GM12878 (cell line): Measurements from ENCODE around the gene SERPINB6. TPM values are rescaled to one million over a fixed set of nuclear protein-coding genes. Genes with fewer than 3 reads are reported as not detected.

ENCODE experiments used
- ATAC-seq: fragments of 200-7000 bp; cut with Tn5 transposase; 3 replicates; pipeline ENCODE4 v1.9.1; 2020; ENCODE audit warnings: mild to moderate bottlenecking, moderate library complexity
- BruUV-seq: library from RNA; stranded (reverse); fragments of 400-500 nt; replicated peaks from 2 replicates; lab custom pipeline; 2021; lab: Mats Ljungman, UMichigan
- CTCF ChIA-PET: fragments of 300-600 bp; sonication (Branson Sonifier 250); formaldehyde crosslinking; extraction: SDS; loops from one replicate; lab custom pipeline; 2021; ENCODE audit warnings: inconsistent platforms; lab: Yijun Ruan, JAX
- POLR2A ChIA-PET: fragments of 350-600 bp; formaldehyde crosslinking; extraction: SDS; loops from one replicate; lab custom pipeline; 2021; ENCODE audit warnings: inconsistent platforms; lab: Charles Lee
- RAD21 ChIA-PET: fragments of 300-600 bp; sonication (Branson Sonifier 250); formaldehyde crosslinking; loops from one replicate; lab custom pipeline; 2023; ENCODE audit warnings: antibody characterized with exemption; ENCODE audit not compliant: unreplicated experiment; lab: Charles Lee
- SMC1A ChIA-PET: fragments of 300-600 bp; sonication (Branson Sonifier 250); formaldehyde crosslinking; loops from one replicate; lab custom pipeline; 2023; ENCODE audit not compliant: unreplicated experiment, uncharacterized antibody; lab: Charles Lee
- DNase-seq: peaks from one replicate; pipeline ENCODE4 v3.0.0-alpha.2; 2011; ENCODE audit warnings: low read depth, low spot score
- FAIRE-seq: peaks from 3 replicates; lab custom pipeline; 2011; peaks lifted over from hg19 to GRCh38; lab: Jason Lieb, UNC
- H2AFZ ChIP-seq: 2 replicates; pipeline ENCODE4 v1.6.0; 2011; ENCODE audit warnings: low read depth, low read length, control low read depth; ENCODE audit not compliant: control insufficient read depth
- H3K27ac ChIP-seq: 2 replicates; pipeline ENCODE4 v1.5.1; 2011; ENCODE audit warnings: control low read depth; ENCODE audit not compliant: control insufficient read depth, insufficient read depth
- H3K27me3 ChIP-seq, 2 experiments: replicated peaks in 1 of 2; 2 replicates each; pipeline versions ENCODE4 v1.6.0 to v1.6.1; 2011; ENCODE audit warnings: low read length in 1 of 2; ENCODE audit not compliant: control insufficient read depth in 2 of 2, insufficient read depth in 2 of 2
- H3K36me3 ChIP-seq, 2 experiments: 2 replicates each; pipeline ENCODE4 v1.5.1; 2011; ENCODE audit warnings: low read length in 1 of 2; ENCODE audit not compliant: control insufficient read depth in 2 of 2, insufficient read depth in 2 of 2
- H3K4me1 ChIP-seq: 2 replicates; pipeline ENCODE4 v1.6.1; 2011; ENCODE audit warnings: mild to moderate bottlenecking, low read length, moderate library complexity, mixed read lengths; ENCODE audit not compliant: control insufficient read depth, insufficient read depth
- H3K4me2 ChIP-seq: 2 replicates; pipeline ENCODE4 v1.6.0; 2011; ENCODE audit warnings: control low read depth; ENCODE audit not compliant: control insufficient read depth, insufficient read depth
- H3K4me3 ChIP-seq: fragments of 200-600 bp; sonication (generic); 2 replicates; pipeline ENCODE4 v1.5.1; 2016
- H3K79me2 ChIP-seq: 2 replicates; pipeline ENCODE4 v1.6.0; 2011; ENCODE audit warnings: low read length; ENCODE audit not compliant: control insufficient read depth, insufficient read depth
- H3K9ac ChIP-seq: 2 replicates; pipeline ENCODE4 v1.8.0; 2011; ENCODE audit warnings: low read length, control low read depth, mixed read lengths; ENCODE audit not compliant: control insufficient read depth, insufficient read depth
- H3K9me3 ChIP-seq: replicated peaks from 3 replicates; pipeline ENCODE4 v1.5.1; 2011; ENCODE audit warnings: mild to moderate bottlenecking, low read length; ENCODE audit not compliant: control insufficient read depth, insufficient read depth
- H4K20me1 ChIP-seq: 2 replicates; pipeline ENCODE4 v1.6.0; 2011; ENCODE audit not compliant: control insufficient read depth, insufficient read depth
- ASH2L ChIP-seq: fragments of 300-600, 200-600 bp; sonication (generic); IDR thresholded peaks from 2 replicates; pipeline ENCODE4 v1.6.1; 2017; ENCODE audit warnings: low read depth, mild to moderate bottlenecking, borderline replicate concordance
- ATF7 ChIP-seq: fragments of 450-650 bp; IDR thresholded peaks from 2 replicates; pipeline ENCODE4 v1.6.1; 2016; ENCODE audit warnings: low read depth, mild to moderate bottlenecking
- CBFB ChIP-seq: IDR thresholded peaks from 2 replicates; pipeline ENCODE4 v1.6.1; 2016; ENCODE audit warnings: antibody characterized with exemption, low read depth
- EZH2 ChIP-seq: IDR thresholded peaks from 2 replicates; pipeline ENCODE4 v1.6.1; 2012; ENCODE audit warnings: low read depth, mild to moderate bottlenecking, control low read depth, inconsistent platforms, low read length, borderline replicate concordance; ENCODE audit not compliant: control insufficient read depth
- LARP7 ChIP-seq: fragments of 450-650 bp; IDR thresholded peaks from 2 replicates; pipeline ENCODE4 v1.6.1; 2017; ENCODE audit warnings: mild to moderate bottlenecking
- MEF2A ChIP-seq: IDR thresholded peaks from 2 replicates; pipeline ENCODE4 v1.6.1; 2011; ENCODE audit warnings: low read depth, mild to moderate bottlenecking, low read length, moderate library complexity; ENCODE audit not compliant: insufficient read depth
- MTA2 ChIP-seq: fragments of 450-650 bp; IDR thresholded peaks from 2 replicates; pipeline ENCODE4 v1.6.1; 2016; ENCODE audit warnings: low read depth, mild to moderate bottlenecking, moderate library complexity
- NR2C1 ChIP-seq: fragments of 450-650 bp; IDR thresholded peaks from 2 replicates; pipeline ENCODE4 v1.6.1; 2017; ENCODE audit warnings: antibody characterized with exemption, mild to moderate bottlenecking, moderate library complexity
- SMARCA5 ChIP-seq: fragments of 450-650 bp; IDR thresholded peaks from 2 replicates; pipeline ENCODE4 v1.6.1; 2017; ENCODE audit warnings: mild to moderate bottlenecking
- WGBS: methylation state at CpG from one replicate; pipeline ENCODE4 v1.1.6; 2016; ENCODE audit warnings: low lambda C conversion rate; ENCODE audit not compliant: insufficient replicate concordance, insufficient coverage; ENCODE audit errors: missing lambda C conversion rate; 5-methylcytosine and 5-hydroxymethylcytosine counted together
- in situ Hi-C: fragments of 300-500 bp; cut with MboI; formaldehyde crosslinking; loops from 9 replicates; pipeline ENCODE4 v1.14.3; 2018; ENCODE audit warnings: mixed read lengths
- intact Hi-C: fragments of 100-400 bp; cut with micrococcal nuclease; formaldehyde crosslinking; loops from one replicate; pipeline ENCODE4 v1.14.2; 2022; ENCODE audit not compliant: unreplicated experiment
- polyA plus RNA-seq, 11 experiments: library from polyadenylated mRNA; depleted of rRNA in 4 of 11; unstranded in 6 of 11; stranded (reverse) in 5 of 11; fragments of >200 nt; fragmentation: Nextera tagmentation in 4 of 11; fragmentation: Illumina TruSeq in 1 of 11; extraction: Ambion mirVana in 4 of 11; extraction: Trizol in 1 of 11; gene quantifications; 1 replicate in 1 of 11; 2 replicates in 10 of 11; pipeline versions ENCODE4 v1.2.1 to v1.2.3, GENCODE V29; 2011 to 2016; ENCODE audit warnings: inconsistent platforms in 2 of 11, missing spikeins in 2 of 11, low read depth in 1 of 11
- total RNA-seq, 4 experiments: library from RNA; depleted of rRNA in 3 of 4; stranded (reverse); fragments of >200 nt in 3 of 4; fragmentation: Illumina TruSeq in 1 of 4; extraction: Trizol in 1 of 4; gene quantifications; 2 replicates each; pipeline versions ENCODE4 v1.2.1 to v1.2.3, GENCODE V29; 2013 to 2021
- TF ChIP-seq, protein P1 (sequence below): fragments of 450-650 bp; conservative IDR thresholded peaks from 2 replicates; pipeline ENCODE4 v1.6.1; 2017; ENCODE audit warnings: mild to moderate bottlenecking, moderate library complexity
- TF ChIP-seq, protein P2 (sequence below): fragments of 450-650 bp; formaldehyde crosslinking; IDR thresholded peaks from 2 replicates; pipeline ENCODE4 v1.4.0; 2022; ENCODE audit warnings: mild to moderate bottlenecking, moderate library complexity
- TF ChIP-seq, protein P3 (sequence below): IDR thresholded peaks from 2 replicates; pipeline ENCODE4 v1.6.1; 2012; ENCODE audit warnings: low read depth, low read length, improper control_type of control experiment
- TF ChIP-seq, protein P4 (sequence below): IDR thresholded peaks from 2 replicates; pipeline ENCODE4 v1.6.1; 2011; ENCODE audit warnings: borderline replicate concordance, low read depth, mild to moderate bottlenecking, moderate library complexity, mixed read lengths, low read length; ENCODE audit not compliant: insufficient read depth; ENCODE audit errors: extremely low read length

The SERPINB6 gene
- total and polyA plus RNA-seq, 10 of the 15 experiments (the other 5 are each of a cell fraction or from before 2014, with no cell fraction given) = 0.37 to 2.2 (median 0.68) TPM; not detected in 1

DNA sequence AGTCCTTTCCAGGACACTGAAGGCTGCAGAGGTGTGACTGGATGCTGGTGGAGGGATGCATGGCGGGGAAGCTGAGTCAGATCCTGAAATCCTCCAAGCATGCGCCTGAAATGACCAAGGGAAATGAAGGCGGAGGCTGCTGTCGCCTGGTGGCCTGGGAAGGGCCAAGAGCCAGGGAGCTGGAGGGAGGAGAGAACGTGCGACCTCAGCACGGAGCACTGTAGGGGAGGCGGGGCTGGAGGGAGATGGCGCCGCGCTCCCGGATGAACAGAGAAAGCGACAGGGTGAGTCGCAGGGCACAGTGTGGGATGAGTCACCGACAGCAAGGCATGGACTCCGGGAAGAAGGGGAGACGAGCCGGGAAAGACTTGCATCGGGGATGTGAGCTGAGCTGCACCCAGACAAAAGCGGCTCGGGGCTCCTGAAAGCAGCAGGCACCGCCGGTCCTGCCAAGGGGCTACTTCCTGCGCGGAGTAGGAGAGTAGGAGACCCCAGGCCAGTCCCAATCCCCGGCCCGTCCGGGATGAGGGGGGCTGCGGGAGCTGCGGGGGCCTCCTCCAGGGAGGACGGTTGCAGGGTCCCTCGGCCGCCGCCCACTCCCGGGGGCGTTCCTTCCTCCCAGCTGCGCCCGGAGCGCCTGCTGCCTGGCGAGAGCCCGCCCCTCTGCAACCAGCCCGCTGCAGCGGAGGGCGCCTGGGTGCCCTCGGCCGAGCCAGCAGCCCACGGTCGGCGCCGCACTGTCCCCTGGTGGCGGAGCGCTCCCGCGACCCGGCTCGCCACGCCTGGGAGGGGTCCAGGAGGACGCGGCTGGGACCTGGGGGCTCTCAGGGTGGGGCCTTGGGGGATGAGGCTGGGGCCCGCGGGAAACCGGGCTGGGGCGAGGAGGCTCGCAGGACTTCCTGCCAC, 17.3 kb upstream of the SERPINB6 start:
- POLR2A ChIA-PET = interaction anchor here (1.0 to 2.5 kb wide), 7 partner anchors 38 to 223 kb away, joined by 3 to 20 read pairs (median 4); partner anchors contain the start of gene RIPK1
- Histone ChIP-seq H4K20me1 (no peaks in the 10 kb centered on the region), H3K36me3 (no peaks in the 10 kb centered on the region), H3K4me1 (peaks cover 13% of the 10 kb centered on the region), H3K9ac (peak overlapping the region; percentile 83), H3K4me3 (peak overlapping the region; percentile 71), H3K27ac (peak overlapping the region; percentile 79), H3K4me2 (peak overlapping the region; percentile 89), H3K27me3 (peaks cover 0 to 2% of the 10 kb centered on the region in 2 experiments; a peak in 3 of 4 replicates), H3K9me3 (no peaks in the 10 kb centered on the region; the same call in 2 of the 3 replicates), H2AFZ (peak overlapping the region; percentile 97), H3K79me2 (no peaks in the 10 kb centered on the region)
- no TSS peak for BruUV-seq
- 1% methylated on average over 57 of the region's 64 CpGs for WGBS
- RAD21 ChIA-PET = interaction anchor here (0.9 to 5.6 kb wide), 11 partner anchors 11 to 197 kb away, joined by 3 to 46 read pairs (median 7); partner anchors contain the start of genes NQO2, RIPK1 and SERPINB1
- CTCF ChIA-PET = interaction anchor here (0.8 to 6.7 kb wide), 19 partner anchors 12 to 250 kb away, joined by 3 to 62 read pairs (median 5); partner anchors contain the start of genes NQO2 and SERPINB1
- no peak for FAIRE-seq
- DNase-seq = no peak
- in situ Hi-C loops = loop anchor here (5.0 kb wide), 1 partner anchor 146 kb away; the partner anchor contains the start of gene SERPINB1
- ATAC-seq = peak; percentile 92
- SMC1A ChIA-PET = interaction anchor here (0.5 to 6.3 kb wide), 14 partner anchors 13 to 250 kb away, joined by 3 to 56 read pairs (median 6); partner anchors contain the start of gene SERPINB1
- intact Hi-C loops = loop anchor here (1.0 to 2.0 kb wide), 5 partner anchors 36 to 250 kb away; no protein-coding TSS in a partner anchor
- peak; percentile 71; the same call in 1 of the 2 replicates for TF ChIP-seq LARP7
- TF ChIP-seq, protein P1, sequence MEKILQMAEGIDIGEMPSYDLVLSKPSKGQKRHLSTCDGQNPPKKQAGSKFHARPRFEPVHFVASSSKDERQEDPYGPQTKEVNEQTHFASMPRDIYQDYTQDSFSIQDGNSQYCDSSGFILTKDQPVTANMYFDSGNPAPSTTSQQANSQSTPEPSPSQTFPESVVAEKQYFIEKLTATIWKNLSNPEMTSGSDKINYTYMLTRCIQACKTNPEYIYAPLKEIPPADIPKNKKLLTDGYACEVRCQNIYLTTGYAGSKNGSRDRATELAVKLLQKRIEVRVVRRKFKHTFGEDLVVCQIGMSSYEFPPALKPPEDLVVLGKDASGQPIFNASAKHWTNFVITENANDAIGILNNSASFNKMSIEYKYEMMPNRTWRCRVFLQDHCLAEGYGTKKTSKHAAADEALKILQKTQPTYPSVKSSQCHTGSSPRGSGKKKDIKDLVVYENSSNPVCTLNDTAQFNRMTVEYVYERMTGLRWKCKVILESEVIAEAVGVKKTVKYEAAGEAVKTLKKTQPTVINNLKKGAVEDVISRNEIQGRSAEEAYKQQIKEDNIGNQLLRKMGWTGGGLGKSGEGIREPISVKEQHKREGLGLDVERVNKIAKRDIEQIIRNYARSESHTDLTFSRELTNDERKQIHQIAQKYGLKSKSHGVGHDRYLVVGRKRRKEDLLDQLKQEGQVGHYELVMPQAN = peak; percentile 49; the same call in 1 of the 2 replicates
- 0 out of 2 replicates have a peak, but pooled peaks have one; percentile 18 for TF ChIP-seq MTA2
- TF ChIP-seq ATF7 = no peak
- no peak for TF ChIP-seq EZH2
- TF ChIP-seq NR2C1 = no peak
- TF ChIP-seq CBFB = no peak
- TF ChIP-seq, protein P2, sequence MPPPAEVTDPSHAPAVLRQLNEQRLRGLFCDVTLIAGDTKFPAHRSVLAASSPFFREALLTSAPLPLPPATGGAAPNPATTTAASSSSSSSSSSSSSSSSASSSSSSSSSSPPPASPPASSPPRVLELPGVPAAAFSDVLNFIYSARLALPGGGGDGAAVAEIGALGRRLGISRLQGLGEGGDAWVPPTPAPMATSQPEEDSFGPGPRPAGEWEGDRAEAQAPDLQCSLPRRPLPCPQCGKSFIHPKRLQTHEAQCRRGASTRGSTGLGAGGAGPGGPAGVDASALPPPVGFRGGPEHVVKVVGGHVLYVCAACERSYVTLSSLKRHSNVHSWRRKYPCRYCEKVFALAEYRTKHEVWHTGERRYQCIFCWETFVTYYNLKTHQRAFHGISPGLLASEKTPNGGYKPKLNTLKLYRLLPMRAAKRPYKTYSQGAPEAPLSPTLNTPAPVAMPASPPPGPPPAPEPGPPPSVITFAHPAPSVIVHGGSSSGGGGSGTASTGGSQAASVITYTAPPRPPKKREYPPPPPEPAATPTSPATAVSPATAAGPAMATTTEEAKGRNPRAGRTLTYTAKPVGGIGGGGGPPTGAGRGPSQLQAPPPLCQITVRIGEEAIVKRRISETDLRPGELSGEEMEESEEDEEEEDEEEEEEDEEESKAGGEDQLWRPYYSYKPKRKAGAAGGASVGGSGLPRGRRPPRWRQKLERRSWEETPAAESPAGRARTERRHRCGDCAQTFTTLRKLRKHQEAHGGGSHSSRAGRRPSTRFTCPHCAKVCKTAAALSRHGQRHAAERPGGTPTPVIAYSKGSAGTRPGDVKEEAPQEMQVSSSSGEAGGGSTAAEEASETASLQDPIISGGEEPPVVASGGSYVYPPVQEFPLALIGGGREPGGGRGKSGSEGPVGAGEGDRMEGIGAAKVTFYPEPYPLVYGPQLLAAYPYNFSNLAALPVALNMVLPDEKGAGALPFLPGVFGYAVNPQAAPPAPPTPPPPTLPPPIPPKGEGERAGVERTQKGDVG (CRISPR knock-in tag) = no peak
- no peak for TF ChIP-seq ASH2L
- TF ChIP-seq, protein P3, sequence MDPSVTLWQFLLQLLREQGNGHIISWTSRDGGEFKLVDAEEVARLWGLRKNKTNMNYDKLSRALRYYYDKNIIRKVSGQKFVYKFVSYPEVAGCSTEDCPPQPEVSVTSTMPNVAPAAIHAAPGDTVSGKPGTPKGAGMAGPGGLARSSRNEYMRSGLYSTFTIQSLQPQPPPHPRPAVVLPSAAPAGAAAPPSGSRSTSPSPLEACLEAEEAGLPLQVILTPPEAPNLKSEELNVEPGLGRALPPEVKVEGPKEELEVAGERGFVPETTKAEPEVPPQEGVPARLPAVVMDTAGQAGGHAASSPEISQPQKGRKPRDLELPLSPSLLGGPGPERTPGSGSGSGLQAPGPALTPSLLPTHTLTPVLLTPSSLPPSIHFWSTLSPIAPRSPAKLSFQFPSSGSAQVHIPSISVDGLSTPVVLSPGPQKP = no peak
- TF ChIP-seq, protein P4, sequence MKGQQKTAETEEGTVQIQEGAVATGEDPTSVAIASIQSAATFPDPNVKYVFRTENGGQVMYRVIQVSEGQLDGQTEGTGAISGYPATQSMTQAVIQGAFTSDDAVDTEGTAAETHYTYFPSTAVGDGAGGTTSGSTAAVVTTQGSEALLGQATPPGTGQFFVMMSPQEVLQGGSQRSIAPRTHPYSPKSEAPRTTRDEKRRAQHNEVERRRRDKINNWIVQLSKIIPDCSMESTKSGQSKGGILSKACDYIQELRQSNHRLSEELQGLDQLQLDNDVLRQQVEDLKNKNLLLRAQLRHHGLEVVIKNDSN = no peak
- TF ChIP-seq MEF2A = no peak
- peak; percentile 89; the same call in 1 of the 2 replicates for TF ChIP-seq SMARCA5
